DND-41 (cell line): ENCODE results near the gene MKI67.

Source experiments
- EZH2 ChIP-seq: IDR thresholded peaks from 3 replicates; pipeline ENCODE4 v1.6.1; 2012; ENCODE audit warnings: borderline replicate concordance, low read depth, mild to moderate bottlenecking, moderate library complexity, low read length, inconsistent platforms; ENCODE audit not compliant: severe bottlenecking
- TF ChIP-seq, protein P1 (sequence below): IDR thresholded peaks from 2 replicates; pipeline ENCODE4 v1.5.1; 2012; ENCODE audit warnings: borderline replicate concordance, low read length, moderate library complexity, mild to moderate bottlenecking; ENCODE audit not compliant: poor library complexity, severe bottlenecking; ENCODE audit errors: extremely low read depth

DNA sequence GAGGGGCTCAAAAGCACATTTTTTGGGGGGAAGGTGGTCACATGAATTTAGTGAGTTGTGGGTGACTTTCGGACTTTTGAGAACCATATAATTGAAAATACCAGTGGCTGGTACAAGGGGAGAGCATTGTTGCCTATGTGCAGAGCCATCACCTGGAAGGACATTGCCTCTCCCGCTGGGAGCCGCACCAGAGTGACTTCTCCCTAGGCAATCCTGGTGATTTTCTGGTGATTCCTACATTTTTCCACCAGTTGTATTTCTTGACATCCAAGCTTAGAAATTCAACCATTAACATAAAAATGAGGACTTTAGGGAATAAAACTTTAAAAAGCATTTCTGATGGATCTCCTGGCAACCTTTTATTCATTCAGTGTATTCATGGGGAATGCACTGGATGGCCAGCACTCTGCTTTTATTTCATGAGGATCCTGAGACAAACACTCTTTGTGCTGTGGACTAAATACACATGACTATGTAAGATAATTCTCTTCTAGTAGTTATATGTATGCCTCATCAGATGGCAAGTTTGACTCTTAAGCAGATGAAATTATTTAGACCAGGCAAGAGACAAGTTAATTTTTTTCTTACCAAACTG is 41.8 kb upstream of the MKI67 start:
- TF ChIP-seq, protein P1, sequence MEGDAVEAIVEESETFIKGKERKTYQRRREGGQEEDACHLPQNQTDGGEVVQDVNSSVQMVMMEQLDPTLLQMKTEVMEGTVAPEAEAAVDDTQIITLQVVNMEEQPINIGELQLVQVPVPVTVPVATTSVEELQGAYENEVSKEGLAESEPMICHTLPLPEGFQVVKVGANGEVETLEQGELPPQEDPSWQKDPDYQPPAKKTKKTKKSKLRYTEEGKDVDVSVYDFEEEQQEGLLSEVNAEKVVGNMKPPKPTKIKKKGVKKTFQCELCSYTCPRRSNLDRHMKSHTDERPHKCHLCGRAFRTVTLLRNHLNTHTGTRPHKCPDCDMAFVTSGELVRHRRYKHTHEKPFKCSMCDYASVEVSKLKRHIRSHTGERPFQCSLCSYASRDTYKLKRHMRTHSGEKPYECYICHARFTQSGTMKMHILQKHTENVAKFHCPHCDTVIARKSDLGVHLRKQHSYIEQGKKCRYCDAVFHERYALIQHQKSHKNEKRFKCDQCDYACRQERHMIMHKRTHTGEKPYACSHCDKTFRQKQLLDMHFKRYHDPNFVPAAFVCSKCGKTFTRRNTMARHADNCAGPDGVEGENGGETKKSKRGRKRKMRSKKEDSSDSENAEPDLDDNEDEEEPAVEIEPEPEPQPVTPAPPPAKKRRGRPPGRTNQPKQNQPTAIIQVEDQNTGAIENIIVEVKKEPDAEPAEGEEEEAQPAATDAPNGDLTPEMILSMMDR = no peak
- TF ChIP-seq EZH2 = no peak
